G401 (cell line): ENCODE results near the gene LRRC8E. TPM values are rescaled to one million over a fixed set of nuclear protein-coding genes. Genes with fewer than 3 reads are reported as not detected.

Source experiments
- DNase-seq: peaks from one replicate; pipeline ENCODE4 v3.0.0-alpha.2; 2015; ENCODE audit warnings: low spot score
- in situ Hi-C: cut with HindIII; loops from 2 replicates; pipeline ENCODE4 v1.10.0; 2016; ENCODE audit warnings: low sequenced_read_pairs, mixed read lengths
- total RNA-seq: library from RNA; depleted of rRNA; stranded (reverse); fragments of >200 nt; shearing (Covaris generic); gene quantifications from 2 replicates; pipeline ENCODE4 v1.2.3, GENCODE V29; 2014

The LRRC8E gene
- total RNA-seq, 1 experiment from 2014 or later, result not detected

DNA sequence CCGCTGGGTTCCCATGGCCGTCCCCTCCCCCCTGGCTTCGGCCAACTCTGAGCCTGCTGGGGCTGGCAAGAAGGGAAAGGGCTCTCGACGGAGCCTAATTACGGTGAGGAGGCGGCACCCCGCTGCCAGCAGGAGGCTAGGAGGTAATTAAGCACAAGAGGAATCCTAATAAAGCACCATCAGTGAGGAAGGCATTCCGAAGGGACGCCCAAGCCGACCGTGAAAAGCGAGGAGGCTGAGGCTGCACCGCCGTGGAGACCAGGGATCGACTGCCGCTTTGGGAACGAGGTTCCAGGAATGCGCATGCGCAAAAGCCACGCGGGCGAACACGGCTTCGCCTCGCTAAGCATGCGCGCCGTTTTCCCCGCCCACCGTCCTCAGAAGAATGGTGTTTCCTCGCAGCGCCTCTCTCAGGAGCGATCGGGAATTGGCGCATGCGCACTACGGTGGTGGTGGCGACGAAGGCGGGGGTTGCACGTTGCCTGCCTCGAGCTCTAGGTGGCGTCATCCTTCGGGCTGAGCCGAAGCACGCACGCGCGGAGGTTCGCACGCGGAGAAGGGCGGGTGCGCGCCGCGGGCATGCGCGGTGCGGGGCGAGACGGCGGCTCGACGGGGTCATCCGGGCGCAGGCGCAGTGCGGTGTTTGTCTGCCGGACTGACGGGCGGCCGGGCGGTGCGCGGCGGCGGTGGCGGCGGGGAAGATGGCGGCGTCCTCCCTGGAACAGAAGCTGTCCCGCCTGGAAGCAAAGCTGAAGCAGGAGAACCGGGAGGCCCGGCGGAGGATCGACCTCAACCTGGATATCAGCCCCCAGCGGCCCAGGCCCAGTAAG is 15.1 kb downstream of the LRRC8E start, which contains the start of gene MAP2K7:
MAP2K7 (plus strand) TSS at position 634 of the 830 bp plus-strand sequence; CDS start at position 702, 68 bp downstream.
- in situ Hi-C loops, result no loop called here
- DNase-seq, result peak; percentile 98

DNA sequence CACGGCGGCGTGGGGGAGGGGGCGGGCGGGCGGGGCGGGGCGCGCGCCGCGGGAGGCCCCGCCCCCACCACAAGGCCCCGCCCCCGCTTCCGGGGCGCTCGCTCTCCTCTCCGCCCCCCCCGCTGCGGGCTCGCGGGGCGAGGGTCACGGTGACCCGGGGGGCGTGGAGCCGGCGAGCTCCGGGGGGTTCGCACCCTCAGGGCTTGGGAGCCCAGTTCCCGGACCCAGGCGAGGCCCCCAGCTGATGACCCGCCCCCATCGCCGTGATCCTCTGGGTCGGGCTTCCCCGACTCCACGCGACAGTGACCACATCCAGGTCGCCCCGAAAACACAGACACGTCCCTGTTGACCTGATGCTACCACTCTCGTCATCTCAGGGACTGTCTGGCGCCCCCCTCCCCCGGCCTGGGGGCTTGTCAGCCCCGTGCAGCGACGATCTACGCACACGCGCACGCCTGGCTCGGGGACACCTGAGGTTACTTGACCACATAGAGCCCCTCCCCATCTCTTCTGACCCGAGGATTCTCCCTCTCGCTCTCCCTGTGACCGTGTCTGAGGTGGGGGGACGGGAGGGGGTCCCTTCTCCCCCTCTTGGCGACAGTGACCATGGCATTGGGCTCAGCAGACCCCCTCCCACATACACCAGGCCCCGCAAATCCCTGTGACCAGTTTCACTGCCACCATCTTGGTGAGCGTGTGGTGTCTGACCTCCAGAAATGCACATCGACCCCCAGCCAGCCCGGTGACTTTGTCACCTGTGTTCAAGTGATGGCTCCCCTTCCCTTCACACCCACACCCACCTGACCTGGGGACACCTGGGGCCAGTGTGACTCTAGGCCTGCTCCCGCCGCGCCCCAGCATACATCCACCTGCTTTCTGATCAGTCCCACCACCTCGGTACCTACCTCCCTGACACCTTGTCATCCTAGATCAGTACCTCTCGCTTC is 16.0 kb downstream of the LRRC8E start:
- in situ Hi-C loops, result no loop called here
- no peak for DNase-seq

DNA sequence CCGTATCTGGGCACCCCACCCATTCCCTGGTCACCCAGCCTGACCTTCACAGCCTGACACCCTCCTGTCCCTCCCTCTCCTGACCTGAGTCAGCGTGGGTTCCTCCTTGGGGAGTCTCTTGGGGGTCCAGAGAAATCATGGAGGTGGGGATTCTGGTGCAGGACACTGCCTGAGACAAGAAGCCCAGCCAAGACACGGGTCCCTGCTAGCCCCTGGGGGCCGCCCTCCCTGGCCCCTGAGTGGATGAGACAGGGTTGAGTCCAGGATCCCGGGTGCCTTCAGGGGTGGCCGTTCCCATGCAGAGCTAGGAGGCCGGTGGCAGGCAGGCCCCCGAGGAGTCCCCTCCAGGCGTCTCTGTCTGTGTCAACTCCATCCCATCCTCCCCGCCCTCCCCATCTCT is 17.0 kb downstream of the LRRC8E start:
- DNase-seq, result no peak
- in situ Hi-C loops, result no loop called here

DNA sequence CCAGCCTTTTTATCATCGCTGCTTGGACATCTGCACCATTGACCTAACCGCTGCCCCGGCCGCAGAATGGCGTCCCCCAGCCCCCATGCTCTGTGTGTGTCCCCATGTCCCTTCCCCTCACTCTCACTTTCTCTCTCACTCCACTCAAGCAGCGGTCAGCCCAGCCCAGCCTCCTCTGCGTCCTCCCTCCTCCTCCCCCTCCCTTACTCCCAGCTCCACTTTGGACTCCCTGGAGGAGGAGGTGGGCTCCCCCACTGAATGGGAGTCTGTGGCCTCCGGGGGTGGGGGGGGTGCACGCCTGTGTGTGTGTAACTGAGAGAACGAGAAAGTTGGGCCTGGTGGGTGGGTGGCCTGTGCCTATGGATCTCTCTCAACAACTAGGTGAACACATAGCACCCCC is 17.5 kb downstream of the LRRC8E start:
- in situ Hi-C loops, result no loop called here
- no peak for DNase-seq

DNA sequence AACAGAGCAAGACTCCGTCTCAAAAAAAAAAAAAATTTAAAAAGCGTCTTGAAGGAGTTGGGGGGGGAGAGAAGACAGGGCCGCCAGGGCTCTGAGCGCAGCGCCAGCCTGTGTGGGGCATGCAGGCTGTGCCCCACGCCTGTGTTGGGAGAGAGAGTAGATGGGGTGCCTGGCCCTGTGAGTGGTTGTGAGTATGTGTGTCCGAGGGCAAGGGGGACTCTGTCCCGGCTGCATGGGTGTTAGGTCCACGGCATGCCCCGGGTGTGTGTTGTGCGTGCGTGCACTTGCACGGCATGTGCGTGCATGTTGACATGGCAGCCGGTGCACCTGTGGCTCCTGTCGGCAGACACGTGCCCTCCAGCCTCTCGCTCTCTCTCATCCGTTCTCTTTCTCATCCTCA is 18.8 kb downstream of the LRRC8E start:
- DNase-seq, result no peak
- in situ Hi-C loops, result no loop called here

DNA sequence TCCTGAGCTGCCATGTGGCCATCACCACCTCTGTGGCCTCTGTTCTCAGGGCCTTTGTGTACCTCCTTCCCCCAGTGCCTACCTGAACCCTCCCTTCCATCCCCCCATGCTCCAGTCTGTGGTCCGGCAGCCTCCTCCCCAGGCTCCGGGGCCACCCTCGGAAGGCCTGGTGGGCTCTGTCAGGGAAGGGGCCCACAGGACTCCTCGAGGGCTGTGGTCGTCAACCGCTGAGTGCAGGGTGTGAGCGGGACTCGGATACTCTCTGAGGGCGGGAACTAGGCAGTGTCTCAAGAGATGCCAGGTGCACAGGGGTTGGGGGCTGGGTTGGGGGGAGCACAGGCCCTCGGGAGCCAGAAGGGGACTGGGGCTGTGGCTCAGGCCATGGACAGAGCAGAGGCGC is 19.2 kb downstream of the LRRC8E start:
- in situ Hi-C loops, result no loop called here

DNA sequence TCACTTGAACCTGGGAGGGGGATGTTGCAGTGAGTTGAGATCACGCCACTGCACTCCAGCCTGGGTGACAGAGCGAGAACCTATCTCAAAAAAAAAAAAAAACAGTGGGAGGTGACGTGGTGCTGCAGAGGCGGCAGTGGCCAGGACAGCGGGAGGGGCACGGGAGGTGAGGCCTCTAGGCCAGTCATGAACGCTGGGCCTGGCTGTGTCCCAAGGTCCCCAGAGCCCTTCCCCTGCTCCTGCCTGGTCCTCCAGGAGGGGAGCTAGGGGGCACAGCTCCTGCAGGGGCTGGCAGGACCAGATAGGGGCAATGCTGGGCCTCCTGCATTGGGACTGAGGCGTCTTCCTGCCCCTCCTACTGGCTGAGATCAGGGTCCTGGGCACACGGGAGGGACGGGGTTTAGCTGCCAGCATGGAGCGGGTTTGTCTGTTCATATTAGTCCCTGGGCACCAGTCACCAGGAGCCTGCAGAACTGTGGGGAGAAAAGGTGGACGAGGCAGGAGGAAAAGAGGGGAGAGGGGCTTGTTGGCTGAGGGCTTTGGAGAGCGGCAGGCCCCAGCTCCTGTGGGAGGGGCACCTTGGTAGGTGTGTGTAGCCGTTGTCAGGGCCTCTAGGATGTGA is 19.9 kb downstream of the LRRC8E start:
- DNase-seq, result no peak
- in situ Hi-C loops, result no loop called here

More for the DNA sequence above, 19.2 kb downstream of the LRRC8E start:
- no peak for DNase-seq

DNA sequence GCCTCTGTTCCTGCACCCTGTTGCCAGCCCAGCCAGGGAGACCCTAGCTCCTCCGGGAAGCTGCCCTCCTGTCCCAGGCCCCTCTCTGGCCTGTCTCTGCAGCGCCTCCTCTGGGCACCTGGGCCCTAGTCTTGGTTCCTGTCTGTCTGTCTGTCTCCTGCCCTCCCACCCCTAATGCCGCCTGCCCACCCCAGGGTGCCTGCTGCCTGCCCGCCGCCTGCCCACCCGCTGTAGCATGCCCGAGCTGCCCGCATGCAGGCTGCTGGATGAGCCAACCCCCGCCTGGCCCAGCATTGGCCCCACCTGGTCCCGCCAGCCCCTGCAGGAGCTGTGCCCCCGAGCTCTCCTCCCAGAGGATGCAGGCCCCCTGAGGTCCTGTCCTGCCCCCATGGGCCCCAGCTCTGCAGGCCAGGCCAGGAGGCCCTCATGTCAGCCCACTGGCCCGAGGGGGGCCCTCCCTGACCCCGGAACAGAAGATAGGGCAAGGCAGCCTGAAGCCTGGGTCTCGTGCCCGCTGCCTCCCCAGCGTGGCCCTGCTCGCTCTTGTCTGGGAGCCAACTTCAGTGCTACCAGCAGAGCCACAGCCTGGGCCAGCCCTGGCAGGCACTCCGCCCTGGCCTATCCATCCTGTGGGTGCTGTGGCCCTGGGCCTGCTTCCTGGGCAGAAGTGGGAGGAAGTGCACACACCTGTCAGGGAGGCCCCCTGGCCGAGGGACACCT is 20.6 kb downstream of the LRRC8E start:
- DNase-seq, result peak; percentile 50
- in situ Hi-C loops, result no loop called here

DNA sequence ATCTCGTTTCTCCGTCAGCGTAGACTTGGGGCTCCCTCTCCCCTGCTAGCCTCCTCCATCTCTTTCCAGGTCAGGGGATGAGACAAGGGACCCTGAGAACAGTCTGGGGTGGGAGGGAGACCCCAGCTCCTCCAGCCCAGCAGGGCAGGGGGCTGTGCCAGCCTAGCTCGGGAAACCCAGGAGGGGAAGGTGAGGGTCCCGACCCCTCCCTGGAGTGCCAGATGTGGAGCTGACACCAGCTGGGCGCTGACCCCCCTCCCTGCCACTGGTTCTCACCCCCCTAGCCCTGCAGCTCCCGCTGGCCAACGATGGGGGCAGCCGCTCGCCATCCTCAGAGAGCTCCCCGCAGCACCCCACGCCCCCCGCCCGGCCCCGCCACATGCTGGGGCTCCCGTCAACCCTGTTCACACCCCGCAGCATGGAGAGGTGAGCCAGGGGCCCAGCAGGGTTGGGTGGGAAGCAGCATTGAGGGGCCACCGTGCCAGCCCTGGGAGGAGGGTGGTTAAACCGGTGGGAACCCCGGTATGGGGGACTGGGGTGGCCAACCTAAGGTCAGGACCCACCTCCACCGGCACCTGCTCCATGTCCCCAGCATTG is 21.3 kb downstream of the LRRC8E start:
- no peak for DNase-seq
- in situ Hi-C loops, result no loop called here

DNA sequence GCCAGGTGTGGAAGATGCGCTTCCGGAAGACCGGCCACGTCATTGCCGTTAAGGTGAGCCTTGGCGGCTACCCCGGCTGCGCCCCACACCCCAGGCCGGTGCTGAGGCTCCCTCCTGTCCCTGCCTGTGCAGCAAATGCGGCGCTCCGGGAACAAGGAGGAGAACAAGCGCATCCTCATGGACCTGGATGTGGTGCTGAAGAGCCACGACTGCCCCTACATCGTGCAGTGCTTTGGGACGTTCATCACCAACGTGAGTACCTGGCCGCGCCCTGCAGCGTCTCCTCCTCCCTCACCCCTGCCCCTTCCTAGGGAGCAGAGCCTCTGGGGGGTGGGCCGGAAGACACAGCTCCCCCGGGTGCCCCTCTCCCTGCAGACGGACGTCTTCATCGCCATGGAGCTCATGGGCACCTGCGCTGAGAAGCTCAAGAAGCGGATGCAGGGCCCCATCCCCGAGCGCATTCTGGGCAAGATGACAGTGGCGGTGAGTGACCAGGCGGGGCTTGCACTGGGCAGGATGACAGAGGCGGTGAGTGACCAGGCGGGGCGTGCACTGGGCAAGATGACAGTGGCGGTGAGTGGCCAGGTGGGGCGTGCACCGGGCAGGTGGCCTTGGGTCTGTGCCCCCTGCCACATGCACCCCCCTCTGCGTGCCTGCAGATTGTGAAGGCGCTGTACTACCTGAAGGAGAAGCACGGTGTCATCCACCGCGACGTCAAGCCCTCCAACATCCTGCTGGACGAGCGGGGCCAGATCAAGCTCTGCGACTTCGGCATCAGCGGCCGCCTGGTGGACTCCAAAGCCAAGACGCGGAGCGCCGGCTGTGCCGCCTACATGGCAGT is 22.2 kb downstream of the LRRC8E start:
- in situ Hi-C loops, result no loop called here
- DNase-seq, result peak; percentile 51

DNA sequence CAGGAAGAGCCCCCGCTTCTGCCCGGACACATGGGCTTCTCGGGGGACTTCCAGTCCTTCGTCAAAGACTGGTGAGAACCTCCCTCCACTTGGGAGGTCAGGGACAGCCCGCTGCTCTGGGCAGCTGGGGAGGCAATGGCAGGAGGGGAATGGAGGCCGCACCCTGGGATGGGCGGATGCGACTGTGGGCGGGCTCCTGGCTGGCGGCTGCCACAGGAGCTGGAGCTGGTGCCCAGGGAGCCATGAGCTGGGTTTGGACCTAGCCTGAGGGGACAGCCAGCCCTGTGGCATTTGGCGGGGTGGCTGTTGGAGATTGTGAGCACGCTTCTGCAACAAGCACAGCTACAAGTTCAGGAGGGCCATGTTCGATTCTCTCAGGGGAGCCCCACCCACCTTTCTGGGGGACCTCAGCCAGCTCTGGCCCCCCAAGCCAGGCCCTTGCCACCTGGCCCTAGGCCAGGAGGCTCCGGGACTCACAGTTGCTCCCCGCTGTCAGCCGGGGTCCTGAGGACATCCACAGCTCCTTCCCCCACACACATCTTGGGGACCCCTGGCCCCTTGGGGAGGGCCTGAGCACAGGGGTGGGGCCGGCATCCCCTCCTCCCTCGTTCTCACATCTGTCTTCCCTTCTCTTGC is 23.3 kb downstream of the LRRC8E start:
- in situ Hi-C loops, result no loop called here
- DNase-seq, result no peak

DNA sequence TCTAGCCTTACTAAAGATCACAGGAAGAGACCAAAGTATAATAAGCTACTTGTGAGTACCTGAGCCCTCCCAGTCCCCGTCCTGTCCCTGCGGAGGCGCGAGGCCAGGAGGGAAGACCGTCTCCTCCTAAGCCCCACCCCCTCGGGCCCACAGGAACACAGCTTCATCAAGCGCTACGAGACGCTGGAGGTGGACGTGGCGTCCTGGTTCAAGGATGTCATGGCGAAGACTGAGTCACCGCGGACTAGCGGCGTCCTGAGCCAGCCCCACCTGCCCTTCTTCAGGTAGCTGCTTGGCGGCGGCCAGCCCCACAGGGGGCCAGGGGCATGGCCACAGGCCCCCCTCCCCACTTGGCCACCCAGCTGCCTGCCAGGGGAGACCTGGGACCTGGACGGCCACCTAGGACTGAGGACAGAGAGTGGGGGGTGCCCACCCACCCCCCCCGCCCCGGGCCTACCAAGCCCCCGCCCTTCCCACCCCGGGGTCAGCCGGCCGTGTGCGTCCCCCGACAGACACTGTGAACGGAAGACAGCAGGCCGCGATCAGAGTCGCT is 23.9 kb downstream of the LRRC8E start:
- no peak for DNase-seq
- in situ Hi-C loops, result no loop called here

DNA sequence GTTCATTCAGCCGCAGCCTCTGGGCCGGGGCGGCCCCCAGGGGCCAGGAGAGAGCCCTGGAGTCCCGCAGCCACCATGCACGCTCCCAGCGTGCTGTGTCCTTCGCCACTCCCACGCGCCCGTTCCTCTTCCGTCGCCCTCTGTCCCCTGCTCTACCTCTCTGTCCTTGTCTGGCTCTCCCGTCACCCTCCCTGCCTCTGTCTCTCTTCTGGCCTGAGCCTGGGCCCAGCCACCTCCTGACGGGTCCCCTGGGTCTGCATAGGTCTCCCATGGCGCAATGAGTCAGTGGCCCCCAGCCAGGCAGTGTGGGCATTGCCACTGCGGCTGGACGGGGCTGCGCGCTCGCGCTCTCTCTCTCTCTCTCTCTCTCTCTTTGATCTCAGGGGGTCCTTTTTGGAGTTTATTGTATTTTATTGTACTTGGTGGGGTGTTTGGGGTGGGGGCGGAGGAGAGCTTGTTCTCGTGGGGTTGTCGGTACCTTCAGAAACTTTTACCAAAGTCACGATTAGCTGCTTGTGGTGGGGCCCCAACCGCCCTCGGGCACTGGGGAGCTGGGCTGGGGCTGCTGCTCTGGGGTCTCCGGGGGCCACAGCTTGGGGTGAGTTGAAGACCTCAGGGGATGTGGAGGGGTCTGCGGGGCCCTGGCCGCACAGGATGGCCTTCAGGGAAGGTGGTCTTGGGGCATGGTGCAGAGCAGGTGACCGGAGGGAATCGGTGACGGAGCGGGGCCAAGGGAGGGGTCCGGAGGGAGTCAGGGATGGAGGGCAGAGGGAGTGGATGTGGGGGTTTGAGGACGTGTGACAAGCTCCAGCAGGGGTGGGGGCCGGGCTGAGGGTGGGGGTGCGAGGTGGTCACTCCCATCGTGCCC is 24.6 kb downstream of the LRRC8E start:
- DNase-seq, result no peak
- in situ Hi-C loops, result no loop called here

DNA sequence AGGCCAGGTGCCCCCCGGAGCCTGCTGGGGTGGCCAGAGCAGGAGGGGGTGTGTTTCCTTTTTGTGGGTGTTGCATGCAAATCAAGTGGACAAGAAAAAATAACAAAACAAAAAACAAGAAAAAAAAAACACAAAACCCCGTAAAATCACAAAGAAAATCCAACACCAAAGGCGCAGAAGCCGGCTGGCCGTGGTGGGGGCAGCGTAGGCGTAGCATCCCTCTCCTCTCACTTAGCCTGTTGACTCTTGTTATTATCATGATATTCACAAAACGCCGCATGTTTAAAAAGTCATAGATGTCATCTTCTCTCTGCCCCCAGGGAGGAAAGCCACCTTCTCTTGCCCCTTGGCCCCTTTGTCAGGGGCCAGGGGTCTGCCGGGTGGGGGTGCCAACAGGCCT is 25.3 kb downstream of the LRRC8E start:
- no peak for DNase-seq
- in situ Hi-C loops, result no loop called here

DNA sequence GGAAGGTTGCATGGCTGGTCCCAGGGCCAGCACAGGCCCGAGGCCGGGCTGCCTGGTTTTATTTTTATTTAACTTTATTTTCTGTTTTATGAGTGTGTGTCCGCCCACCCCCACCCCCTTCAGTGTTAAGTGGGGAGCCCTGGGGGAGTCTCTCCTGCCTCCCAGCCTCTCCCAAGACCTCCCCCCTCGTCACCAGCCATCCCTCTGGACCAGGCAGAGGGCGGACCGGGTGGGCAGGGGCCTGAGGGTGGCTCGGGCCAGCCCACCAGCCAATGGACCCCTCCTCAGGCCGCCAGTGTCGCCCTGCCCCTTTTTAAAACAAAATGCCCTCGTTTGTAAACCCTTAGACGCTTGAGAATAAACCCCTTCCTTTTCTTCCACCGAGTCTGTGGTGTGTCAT is 25.8 kb downstream of the LRRC8E start:
- in situ Hi-C loops, result no loop called here
- DNase-seq, result no peak

DNA sequence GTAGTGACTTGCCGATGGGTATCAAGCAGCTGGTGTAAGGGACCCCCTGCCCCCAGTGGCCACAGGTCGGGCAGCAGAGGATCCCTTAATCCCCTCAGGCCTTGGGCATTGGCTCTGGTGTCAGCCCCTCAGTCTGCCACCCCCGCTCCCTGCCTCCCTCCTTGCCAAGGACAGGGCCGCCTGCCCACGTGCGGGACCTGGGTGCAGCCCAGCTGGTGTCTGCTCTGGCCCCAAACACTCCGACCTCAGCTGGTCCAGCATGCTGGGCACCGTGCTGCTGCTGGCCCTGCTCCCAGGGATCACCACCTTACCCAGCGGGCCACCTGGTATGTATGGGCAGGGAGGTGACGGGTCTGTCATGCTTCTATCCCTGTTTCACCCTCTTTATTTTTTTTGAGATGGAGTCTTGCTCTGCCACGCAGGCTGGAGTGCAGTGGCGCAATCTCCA is 26.3 kb downstream of the LRRC8E start, which contains the start of gene TGFBR3L:
TGFBR3L (plus strand) TSS at position 233 of the 448 bp plus-strand sequence.
- in situ Hi-C loops, result no loop called here
- DNase-seq, result no peak
